Left kidney (tissue), 2 donors: ENCODE measurements around the gene CD74. TPM values are rescaled to one million over a fixed set of nuclear protein-coding genes. Genes with fewer than 3 reads are reported as not detected.

Experiments
- DNase-seq: peaks from one replicate; pipeline ENCODE4 v3.0.0-alpha.2; 2013
- polyA plus RNA-seq: library from polyadenylated mRNA; unstranded; fragments of 120-200 nt; gene quantifications from one replicate; pipeline ENCODE4 v1.2.1, GENCODE V29; 2013; ENCODE audit not compliant: insufficient read length

The CD74 gene
- polyA plus RNA-seq, 1 donor, result 230 TPM

DNA sequence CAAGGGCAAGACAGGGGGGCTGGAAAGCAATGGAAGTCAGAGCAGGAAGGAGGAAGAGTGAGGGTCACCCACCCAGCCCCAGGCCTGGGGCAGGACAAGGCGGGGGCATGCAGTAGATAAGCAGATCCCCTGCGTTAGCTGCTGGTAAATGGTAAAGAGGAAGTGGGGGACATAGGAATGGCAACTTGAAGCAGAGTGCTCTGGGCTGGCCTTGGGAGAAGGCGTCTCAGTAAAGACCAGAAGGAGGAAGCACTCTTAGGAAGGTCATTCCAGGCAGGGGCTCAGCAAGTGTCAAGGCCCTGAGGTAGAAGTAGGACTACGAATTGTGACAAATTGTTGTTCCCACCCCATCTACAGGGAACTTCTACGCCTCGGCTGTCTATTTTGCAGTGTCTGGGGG lies 40.1 kb downstream of the CD74 start:
- DNase-seq, result no peak

DNA sequence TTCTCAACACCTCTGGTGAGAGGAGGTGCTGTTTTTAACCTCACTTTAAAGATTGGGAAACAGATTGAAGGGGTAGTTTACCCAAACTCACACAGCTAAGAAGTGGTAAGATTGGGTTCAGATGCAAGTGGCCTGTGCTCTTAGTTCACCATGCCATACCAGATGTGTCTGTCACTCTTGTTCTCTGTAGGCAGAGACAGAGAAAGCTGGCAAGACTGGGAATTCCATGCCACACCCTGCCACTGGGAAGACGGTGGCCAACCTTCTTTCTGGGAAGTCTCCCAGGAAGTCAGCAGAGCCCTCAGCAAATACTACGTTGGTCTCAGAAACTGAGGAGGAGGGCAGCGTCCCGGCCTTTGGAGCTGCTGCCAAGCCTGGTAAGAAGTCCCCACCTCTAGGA lies 44.2 kb downstream of the CD74 start:
- no peak for DNase-seq

DNA sequence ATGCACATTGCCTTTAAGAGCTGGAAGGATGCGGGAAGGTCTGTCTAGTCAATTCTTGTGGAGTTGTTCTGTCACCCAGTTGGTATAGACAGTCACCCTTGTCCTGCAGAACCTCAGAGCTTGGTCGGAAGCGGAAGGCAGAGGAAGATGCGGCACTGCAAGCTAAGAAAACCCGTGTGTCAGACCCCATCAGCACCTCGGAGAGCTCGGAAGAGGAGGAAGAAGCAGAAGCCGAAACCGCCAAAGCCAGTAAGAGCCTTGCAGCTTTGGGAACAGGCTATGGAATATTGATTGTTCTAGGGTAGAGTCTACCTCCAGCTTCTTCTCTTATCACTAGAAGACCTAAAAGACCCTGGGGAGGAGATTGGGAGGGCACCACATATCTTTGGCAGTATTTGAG lies 48.7 kb downstream of the CD74 start:
- DNase-seq, result no peak

DNA sequence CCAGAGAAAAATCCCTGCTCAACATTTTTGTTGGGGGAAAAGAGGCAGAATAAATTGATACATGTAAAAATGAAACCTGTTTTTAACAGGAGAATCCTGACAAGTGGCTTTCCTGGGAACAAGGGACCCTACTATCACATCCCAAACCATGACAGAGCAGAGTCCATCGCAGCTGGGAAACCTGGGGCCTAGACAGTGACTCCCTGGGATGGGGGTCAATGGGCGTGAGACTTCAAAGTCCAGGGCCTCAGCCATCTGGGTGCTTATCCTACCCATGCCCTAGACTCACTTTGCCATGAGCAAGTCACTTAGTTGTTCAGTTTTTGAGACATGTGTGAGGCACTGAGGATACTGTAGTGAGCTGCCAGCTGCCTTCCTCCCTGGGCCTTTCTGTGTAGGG lies 49.5 kb downstream of the CD74 start:
- no peak for DNase-seq

DNA sequence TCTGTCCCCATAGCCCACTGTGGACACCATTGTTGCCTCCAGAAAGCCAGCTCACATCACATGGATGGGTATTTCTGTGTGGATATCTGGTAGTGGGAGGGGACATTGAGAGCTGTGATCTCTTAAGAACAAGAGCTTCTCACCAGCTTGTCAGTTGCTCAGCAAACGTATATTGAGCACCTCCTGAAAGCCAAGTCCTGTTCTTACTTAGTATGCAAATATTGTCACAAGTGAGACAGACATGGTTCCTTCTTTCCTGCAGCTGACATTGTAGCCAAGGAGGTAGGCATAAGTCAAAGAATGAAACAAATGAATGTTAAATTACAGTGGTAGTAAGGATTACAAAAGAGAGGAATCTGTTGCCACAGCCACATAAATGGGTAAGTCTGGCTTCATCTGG lies 51.4 kb downstream of the CD74 start:
- no peak for DNase-seq

DNA sequence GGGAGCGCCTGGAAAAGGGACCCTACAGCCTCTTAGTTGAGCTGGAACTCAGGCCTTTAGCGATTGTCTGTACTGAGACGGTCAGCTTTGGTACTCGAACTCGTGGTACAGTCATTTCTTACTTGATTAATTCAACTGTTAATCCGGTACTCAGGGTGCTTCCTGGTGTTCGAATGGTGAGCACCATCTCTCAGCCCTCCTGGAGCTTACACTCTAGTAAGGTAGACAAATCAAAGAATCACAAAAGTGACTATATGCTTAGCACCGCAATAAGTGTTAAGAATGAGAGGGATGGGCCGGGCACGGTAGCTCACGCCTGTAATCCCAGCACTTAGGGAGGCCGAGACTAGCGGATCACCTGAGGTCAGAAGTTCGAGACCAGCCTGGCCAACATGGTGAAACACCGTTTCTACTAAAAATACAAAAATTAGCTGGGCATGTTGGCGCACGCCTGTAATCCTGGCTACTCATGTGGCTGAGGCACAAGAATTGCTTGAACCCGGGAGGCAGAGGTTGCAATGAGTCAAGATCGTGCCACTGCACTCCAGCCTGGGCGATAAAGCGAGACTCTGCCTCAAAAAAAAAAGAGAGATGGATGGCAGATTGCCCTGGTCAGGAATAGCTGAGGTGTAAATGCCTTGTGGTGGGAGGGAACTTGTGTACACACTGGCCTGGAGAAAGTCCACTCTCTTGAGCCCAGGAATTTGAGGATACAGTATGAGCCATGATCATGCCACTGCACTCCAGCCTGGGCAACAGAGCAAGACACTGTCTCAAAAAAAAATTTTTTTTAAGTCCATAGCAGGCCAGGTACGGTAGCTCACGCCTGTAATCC lies 54.2 kb downstream of the CD74 start:
- DNase-seq, result no peak

DNA sequence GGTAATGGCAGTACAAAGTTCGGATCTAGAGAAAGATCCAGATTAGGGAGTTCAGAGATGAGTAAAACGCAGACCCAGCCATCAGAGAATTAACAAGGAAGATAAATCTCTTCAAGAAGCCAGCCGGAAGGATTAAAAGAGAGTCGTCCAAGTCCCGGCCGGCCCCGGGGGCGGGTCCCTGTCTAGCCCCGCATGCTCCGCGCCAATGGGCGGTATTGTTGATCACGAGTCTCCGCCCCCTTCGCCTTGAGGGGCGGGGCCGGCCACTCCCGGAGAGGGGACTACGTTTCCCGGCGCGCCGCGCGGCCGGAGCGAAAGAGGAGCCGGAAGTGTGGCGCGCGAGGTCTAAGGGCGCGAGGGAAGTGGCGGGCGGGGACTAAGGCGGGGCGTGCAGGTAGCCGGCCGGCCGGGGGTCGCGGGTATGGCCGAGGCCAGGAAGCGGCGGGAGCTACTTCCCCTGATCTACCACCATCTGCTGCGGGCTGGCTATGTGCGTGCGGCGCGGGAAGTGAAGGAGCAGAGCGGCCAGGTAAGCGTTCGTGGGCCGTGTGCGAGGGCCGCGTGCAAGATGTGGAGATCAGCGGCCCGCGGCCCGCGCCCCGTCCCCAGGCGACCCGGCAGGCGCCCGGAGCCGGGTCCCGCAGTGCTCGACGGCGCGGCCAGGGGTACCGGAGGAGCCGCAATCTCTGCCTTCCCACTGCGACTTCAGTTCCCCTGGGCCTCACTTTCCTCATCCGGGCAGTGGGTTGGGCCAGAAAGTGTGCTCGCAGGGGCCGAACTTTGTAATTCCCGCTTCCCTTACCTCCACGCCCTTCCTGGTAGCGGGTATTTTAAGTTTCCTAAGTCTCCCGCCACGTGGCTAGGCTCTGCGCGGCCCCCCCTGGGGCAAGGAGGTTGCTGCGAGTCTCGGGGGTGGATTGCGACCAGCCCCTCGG lies 55.1 kb downstream of the CD74 start, which contains the start of gene TCOF1:
Gene TCOF1, plus strand, starts transcription at position 372 of the 935 bp plus-strand sequence. Its CDS starts 50 bp downstream, at position 422.
- DNase-seq, result peak; percentile 97

DNA sequence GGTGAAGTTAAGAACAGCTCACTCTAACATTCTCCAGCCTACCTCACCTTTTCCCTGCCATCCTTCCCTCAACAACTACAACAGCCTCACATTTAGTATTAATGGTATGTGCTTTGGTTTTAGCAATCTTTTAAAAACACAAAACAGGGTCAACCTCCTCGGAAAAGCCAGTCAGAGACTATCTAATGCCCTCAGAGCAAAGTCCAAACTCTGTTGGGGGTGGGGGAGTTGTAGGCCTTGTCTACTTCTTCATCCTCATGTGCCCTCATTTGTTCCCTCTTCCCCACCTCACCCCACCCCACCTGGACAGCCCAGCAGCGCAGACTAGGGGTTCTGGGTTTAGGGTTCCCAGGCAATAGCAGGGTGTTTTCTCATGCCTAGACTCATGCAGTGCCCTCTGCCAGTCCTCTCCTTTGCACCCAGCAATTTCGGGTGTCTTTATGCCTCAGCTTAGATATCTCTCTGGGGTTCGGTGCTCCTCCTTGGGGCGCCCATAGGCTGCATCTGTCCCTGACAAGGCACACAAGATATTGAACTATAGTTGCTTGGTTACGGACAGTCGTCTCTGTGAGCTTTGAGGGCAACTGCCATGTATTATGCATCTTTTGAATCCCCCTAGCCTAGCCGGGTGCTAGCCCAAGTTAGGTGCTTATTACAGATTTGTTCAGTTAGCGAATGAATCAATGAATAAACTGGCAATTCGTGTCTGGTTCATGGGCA lies 56.0 kb downstream of the CD74 start:
- DNase-seq, result no peak

DNA sequence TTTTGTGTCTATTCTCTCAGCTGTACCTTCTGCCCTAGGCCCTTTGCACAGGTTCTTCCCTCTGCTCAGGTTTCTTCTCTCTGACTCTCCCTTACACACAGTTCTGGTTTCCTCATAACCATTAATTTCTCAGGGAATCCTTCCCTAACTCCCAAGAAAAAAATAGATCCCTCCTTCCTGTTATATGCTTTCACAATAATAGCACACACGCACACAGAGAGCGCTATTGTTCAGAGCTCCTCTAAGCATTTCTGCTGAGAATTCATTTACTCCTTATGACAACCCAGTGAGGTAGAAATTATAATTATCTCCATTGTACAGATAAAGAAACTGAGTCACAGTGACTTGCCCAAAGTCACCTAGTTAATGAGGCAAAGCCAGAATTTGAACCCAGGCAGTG lies 56.9 kb downstream of the CD74 start:
- no peak for DNase-seq

DNA sequence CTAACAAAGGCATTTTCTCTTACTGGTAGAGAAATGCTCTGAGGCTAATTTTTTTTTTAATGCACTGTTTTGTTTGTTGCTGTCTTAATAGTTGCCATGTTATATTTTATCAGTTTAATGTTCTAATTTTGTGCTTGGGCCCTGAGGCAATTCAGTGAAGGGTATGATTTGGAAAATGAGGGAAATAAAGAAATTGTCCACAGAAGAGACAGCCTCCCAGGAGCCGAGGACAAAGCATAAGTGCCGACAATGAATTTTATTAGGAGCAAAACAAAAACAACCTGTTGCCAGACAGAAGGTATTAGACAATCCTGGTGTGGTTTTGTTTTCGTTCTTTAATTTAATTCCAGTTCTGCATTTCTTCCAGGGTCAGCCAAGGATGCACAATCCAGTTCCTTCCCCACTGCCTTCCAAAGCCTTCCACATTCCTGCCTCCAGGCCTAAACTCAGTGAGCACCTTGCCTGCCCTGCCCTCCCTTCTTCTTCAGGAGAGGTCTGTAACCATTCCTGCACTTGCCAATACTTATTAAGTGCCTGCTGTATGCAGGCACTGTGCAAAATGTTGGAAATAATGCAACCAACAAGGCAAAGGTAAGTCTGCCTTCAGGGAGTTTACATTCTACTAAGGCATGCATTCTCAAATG lies 59.6 kb downstream of the CD74 start:
- DNase-seq, result no peak

DNA sequence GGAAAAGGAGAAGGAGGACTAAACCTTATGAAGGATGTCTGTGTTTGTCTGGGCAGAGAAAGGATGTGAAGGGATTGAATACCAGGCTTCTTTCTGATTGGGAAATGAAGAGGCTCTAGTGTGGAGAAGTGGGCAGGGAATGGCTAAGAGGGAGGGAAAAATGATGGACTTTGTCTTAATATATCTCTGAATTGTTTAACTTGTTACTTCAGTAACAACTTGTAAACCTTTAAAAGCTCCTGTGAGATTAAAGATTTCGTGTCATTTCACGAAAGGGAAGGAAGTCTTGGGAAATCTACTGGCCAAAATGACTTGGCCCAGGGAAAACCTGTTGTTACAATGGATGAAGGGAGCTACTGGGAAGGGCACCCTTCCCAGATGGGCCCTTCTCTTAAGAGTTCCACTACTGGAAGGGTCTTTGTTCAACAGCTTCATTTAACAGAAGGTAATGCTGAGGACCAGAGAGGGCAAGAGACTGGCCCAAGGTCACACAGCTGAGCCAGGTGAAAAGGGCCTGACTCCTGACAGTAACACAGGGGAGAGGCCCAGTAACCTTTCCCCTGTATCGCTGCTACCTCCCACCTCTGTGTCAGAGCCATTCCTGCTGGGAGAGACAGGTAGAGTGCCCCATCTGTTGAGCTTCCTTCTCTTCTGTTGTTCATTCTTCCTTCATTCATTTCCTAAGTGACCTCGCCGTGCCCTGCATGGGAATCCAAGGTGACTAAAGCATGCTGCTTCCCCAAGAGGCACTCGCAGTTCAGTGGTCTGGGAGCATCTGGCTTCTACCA lies 60.3 kb downstream of the CD74 start:
- no peak for DNase-seq

Other genes with a start within 250 kb of the CD74 start
- gene CDX1, start 246.1 kb downstream of the CD74 start, polyA plus RNA-seq, result 0.45 TPM
- 0.12 TPM for gene SLC6A7, start 222.8 kb downstream of the CD74 start, polyA plus RNA-seq
- 4.6 TPM for gene CAMK2A, start 123.1 kb downstream of the CD74 start, polyA plus RNA-seq
- 2.6 TPM for gene ARSI, start 110.0 kb downstream of the CD74 start, polyA plus RNA-seq
- gene TCOF1, start 55.2 kb downstream of the CD74 start, polyA plus RNA-seq, result 33.9 TPM
- gene RPS14, start 36.8 kb upstream of the CD74 start, polyA plus RNA-seq, result 1,953 TPM
- gene NDST1, start 95.2 kb upstream of the CD74 start, polyA plus RNA-seq, result 54.9 TPM
- 85.9 TPM for gene SYNPO, start 227.8 kb upstream of the CD74 start, polyA plus RNA-seq
- 6.9 TPM for gene MYOZ3, start 248.3 kb upstream of the CD74 start, polyA plus RNA-seq